Measurements from ENCODE around the gene LRIT2.
A peak's percentile ranks its signal among the peaks of the same experiment; 100 is the strongest.
"Not testable (repeated sequence)": the region's sequence is repeated elsewhere in the genome, so short reads cannot be mapped to it uniquely, and the experiment has no call there.

The LRIT2 gene

DNA sequence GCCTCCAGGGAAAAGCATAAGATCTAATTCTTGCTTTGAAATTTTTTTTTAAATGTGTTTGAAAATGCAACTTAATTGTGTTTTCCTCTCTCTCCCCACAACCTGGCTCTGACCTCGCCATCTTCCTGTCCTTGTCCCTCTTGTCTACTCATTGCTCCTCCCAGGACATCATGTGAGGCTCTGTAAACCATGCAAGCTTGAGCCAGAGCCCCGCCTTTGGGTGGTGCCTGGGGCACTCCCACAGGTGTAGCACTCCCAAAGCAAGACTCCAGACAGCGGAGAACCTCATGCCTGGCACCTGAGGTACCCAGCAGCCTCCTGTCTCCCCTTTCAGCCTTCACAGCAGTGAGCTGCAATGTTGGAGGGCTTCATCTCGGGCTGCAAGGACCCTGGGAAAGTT lies 40.8 kb downstream of the LRIT2 start:
- DNase-seq (ENCODE audit: low read depth, low spot score), result no peak

DNA sequence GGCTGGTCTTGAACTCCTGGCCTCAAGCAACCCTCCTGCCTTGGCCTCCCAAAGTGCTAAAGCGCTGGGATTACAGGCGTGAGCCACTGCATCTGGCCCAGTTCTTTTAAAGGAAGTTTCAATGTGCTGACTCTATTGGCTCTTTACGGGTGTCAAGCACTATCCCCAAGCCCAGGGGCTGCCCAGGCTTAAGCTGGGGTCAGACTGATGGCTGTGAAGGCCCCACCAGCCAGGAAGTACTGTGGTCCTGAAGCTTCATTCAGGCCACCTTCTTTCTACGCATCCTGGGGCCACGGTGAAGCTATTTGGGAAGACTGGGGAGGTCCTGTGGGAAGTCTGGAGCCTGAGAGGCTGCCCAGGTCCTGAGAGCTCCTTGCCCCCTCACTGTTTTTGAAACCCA lies 43.7 kb downstream of the LRIT2 start:
- DNase-seq (ENCODE audit: low read depth, low spot score), result no peak

DNA sequence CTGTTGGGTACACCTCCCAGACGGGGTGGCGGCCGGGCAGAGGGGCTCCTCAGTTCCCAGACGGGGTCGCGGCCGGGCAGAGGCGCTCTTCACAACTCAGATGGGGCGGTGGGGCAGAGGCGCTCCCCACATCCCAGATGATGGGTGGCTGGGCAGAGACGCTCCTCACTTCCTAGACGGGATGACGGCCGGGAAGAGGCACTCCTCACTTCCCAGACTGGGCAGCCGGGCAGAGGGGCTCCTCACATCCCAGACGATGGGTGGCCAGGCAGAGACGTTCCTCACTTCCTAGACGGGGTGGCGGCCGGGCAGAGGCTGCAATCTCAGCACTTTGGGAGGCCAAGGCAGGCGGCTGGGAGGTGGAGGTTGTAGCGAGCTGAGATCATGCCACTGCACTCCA lies 45.0 kb downstream of the LRIT2 start:
- not testable (repeated sequence) for DNase-seq (ENCODE audit: low read depth, low spot score)

DNA sequence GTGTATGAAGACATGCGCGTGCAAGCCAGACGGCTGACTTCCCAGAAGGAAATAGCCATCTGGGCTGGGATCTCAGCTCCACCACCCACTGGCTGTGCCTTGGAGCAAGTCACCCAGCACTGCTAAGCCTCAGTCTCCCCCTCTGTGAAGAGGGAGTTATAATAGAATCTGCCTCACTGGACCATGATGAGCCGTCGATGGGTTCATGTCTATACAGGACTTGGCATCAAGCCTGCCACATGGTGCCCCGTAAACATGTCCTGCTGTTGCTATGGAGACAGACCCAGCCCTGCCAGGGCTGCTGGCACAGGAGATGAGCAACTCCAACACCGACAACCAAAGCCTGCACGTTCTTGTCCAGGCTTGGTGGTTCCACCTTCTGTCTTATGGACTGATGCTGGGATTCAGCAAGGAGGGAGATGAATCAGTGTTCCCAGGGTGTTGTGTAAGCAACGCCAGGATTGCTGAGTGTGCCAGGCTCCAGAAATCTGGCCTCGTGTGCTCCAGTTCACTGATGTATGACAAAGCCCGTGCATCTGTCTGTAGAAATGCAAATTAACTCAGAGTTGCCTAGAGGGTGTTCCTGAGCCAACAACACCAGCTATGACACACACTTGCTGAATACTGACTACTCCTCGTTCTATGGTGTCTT lies 46.2 kb downstream of the LRIT2 start:
- peak; percentile 79 for DNase-seq (ENCODE audit: low read depth, low spot score)

DNA sequence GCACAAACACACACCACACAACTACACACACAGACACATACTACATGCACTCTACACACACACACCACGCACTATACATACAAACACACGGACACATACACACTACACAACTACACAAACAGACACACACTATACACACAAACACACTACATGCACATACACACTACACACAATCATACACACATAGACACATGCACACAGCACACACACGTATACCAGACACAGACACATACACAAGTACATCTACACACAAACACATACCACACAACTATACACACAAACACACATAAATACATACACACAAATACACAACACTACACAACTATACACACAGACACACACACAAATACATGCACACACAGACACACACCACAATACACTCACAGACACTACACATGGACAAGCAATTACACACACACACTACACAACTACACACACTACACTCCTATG lies 47.2 kb downstream of the LRIT2 start:
- no peak for DNase-seq (ENCODE audit: low read depth, low spot score)

DNA sequence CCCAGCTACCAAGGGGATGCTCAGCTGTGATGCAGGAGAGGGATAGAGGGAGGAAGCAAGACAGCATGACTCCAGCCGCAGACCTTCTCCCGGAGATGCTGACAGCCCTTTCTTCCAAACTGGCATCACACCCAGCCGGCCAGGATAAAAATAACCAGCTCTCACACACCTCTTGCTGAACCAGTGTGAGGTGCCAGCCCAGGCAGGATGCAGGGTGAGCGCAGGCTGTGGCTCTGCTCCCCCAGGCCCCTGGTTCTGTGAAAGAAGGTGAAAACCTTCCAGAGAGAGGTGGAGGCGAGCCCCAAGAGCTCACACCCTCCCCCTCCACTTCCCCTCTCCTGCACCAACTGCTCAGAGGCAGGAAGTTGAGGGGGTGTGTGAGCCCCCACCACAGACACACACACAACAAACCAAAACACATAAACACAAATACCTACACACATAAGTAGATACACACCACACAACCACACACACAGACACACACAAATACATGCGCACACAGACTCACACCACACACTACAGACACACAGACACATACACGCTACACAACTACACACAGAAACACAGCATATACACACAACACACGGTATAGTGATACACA lies 47.7 kb downstream of the LRIT2 start:
- no peak for DNase-seq (ENCODE audit: low read depth, low spot score)

DNA sequence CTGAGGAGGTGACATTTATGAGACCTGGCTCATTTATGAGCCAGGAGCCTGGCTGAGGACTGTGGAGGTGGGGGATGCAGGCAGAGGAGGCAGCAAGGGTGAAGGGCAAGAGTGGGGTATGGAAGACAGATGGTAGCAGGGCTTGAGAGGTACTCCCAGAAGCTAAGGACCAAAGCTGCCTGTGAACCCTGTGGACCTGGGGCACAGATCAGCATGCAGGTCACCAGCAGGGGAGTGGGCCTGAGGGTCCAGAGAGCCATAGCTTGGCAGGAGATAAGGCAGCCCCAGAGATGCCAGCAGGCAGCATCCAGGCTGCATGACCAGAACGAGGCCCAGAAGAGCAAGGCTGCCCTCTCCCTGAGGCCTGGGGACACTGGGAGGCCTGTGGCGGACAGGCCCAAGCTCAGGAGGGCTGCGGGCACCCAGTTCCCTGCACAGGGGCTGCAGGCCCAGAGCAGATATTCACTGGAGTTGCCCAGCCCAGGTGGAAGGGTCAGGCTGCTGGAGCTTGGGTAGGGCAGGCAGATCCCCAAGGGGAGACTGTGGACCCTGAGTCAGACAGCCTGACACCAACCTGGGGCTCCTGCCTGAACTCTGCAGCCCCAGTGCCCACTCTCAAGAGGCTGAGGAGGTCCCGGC lies 48.4 kb downstream of the LRIT2 start:
- DNase-seq (ENCODE audit: low read depth, low spot score), result no peak

DNA sequence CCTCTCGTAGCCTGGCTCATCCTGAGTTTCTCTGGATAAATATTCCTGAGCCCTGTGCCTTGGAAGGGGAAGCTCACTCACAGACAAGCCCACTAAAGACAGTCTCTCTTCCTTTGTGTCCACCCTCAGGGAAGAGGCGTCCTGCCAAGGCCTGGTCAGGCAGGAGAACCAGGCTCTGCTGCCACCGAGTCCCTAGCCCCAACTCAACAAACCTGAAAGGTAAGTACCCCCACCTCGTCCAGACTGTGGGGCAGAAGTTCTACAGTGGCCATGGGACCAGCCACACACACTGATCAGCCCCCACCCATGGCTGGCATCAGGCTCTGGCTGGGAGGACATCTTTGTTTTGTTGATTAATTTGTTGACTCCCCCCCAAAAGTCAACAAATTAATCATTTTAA lies 49.0 kb downstream of the LRIT2 start:
- DNase-seq (ENCODE audit: low read depth, low spot score), result no peak

DNA sequence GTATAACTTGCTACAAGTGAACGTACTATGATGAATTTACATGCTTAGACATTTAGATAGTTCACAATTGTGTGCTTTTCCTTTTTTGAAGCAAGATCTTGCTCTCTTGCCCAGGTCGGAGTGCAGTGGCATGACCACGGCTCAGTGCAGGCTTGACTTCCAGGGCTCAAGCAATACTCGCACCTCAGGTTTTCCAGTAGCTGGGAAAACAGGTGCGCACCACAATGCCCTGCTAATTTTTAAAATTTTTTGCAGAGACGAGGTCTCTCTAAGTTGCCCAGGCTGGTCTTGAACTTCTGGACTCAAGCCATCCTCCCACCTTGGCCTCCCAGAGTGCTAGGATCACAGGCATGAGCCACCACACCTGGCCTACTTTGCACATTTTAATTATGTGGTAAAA lies 49.9 kb downstream of the LRIT2 start:
- DNase-seq (ENCODE audit: low read depth, low spot score), result no peak

DNA sequence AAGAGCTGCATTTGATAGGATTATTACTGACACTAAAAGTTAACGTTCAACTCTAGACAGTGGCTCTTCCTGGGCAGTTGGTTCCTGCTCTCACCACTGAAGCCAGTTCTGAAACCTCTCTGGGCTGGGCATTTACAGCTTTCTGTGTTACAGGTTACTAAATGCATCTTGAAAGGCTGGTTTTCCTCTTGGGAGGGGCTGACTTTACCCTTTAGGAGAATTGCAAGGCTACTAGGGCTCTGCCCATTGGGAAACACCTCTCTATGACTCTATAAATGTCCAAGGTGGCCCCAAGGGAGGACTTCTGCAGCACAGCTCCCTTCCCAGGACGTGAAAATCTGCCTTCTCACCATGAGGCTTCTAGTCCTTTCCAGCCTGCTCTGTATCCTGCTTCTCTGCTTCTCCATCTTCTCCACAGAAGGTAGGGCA lies 51.8 kb downstream of the LRIT2 start, which contains the start of gene GPR15LG:
Gene GPR15LG (plus strand): TSS at position 301 of the 429 bp plus-strand sequence. CDS start 51 bp downstream, at position 352.
- DNase-seq (ENCODE audit: low read depth, low spot score), result no peak

DNA sequence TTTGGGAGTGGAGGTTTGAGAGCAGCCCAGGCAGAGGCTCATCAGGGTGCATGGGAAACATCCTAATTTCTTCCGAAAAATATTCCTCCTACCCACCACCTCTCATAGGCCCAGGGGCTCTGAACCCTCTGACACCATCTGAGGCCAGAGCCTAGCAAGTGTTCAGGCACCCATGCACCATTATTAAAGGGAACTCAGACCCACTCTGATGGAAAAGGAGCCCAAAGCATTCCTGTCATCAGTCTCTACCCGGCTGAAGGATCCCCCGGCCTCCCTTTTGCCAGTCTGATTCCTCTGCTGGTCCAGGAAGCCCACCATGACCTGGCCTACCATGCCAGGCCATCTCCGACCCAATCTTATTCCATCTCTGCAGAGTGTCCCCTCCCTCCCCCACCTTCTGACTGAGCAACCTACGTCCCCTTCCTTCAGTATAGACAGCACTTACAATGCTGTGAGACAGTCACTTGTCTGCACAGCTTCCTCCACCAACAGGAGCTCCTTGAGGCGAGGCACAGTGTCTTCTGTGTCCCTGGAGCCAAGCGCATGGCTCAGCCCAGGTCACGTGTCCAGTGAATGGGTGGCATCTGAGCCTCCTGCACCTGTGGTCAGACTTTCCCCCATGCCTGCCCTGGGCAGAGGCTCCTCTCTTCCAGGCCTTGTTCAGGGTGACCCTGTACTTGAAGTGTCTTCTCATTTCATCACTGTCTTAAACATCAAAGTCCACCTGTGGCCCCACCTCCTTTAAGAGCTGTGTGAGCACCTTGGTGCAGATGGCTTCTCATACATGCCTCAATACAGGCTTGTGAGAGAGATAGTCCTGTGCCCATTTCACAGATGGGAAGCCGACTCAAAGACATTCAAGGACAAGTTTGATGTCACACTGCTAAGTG lies 52.6 kb downstream of the LRIT2 start:
- DNase-seq (ENCODE audit: low read depth, low spot score), result no peak

DNA sequence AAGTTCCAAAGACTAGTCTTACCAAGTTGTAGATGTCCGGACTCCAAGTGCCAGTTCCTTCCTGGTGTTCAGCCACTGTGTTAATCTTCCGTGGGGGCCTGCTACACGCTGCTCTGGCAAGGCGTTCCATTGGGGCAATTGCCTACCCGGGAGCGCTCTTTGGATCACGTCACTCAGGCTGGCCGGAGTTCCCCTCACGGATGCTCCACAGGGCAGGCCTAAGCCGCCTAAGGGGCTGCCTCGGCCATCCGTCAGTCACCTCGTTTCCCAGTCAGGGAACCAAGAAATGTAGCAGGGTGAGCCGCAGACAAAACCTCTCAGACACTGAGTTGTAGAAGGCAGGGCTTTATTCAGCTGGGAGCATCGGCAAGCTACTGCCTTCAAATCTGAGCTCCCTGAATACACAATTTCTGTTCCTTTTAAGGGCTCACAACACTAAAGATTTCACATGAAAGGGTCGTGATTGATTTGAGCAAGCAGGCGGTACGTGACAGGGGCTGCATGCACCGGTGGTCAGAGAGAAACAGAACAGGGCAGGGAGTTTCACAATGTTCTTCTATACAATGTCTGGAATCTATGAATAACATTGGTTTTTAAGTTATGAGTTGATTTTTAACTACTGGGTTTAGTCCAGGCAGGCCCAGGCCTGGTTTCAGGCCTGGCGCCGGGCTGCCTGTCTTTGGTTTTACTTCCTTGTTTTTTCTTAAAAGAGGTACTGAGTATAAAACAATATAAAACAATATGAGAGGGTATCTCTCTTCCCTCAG lies 53.5 kb downstream of the LRIT2 start:
- not testable (repeated sequence) for DNase-seq (ENCODE audit: low read depth, low spot score)

DNA sequence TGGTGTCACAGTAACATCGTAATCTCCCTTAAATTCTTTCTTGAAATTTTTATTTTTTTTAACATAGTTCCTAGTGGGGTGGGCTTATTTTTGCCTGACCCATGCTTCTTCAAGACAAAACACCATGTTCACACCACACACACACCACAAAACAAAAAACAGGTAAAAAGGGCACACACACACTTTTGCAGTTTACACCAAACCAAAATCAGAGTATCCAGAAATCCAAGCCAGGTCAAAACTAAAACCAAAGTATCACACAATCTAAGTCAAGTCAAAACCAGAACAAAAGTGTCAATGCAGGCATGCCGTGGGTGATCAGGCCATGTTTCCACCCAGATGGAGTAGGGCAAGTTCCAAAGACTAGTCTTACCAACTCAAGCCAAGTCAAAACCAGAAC lies 54.1 kb downstream of the LRIT2 start:
- DNase-seq (ENCODE audit: low read depth, low spot score), result not testable (repeated sequence)
